GM18526 (cell line): ENCODE measurements around the gene FZD8.

Experiments used
- POLR2A ChIP-seq: IDR thresholded peaks from 3 replicates; pipeline ENCODE4 v1.6.1; 2011; ENCODE audit not compliant: insufficient read length; ENCODE audit errors: extremely low read depth

Gene FZD8

DNA sequence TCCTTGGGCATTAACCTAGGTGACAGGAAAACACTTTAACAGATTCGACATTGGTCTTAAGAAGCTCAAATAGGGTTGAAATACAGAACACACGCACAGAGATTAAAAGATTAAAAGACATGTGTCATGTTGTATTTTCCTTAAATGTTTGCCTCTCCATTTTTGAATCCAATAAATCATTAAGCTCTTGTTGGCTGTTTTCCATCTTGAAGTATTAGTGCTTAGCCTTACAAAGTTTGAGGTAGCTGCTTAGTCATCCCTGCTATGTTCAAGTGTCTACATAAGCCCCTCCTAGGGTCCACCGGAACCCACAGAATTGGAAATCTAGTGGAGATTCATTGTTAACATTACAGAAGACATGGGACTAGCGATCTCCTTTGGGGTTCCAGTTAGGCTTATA, 49.7 kb downstream of the FZD8 start:
- TF ChIP-seq POLR2A: no peak

DNA sequence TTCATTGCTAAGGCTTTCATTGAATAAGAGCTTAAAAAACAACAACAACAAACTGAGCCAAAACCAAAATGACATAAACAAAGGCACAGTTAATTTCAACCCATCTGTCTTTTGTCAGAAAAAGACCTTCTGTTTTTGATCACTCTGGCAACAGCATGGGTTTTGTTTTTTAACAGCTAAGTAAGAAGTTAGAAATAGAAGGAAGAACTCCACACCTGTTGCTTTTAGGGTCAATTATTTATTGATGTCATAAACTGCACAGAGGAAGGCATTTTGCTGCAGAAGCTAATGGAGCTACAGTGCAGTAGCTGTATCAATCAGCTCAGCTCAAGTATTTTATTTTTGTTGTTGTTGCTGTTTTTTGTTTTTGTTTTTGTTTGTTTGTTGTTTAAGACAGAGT, 53.3 kb downstream of the FZD8 start:
- no peak for TF ChIP-seq POLR2A
